ENCODE results near the gene RIPPLY1.

- no peak for TF ChIP-seq CTCF (conservative IDR thresholded peaks at IDR 0.05)
- no peak for TF ChIP-seq EZH2 (IDR thresholded peaks at IDR 0.05; ENCODE audit: low read depth)
Measured at GRCh38 chrX:106901341-106901740, 1.8 kb downstream of the RIPPLY1 start.

Measured in PC-9 (cell line).